OCI-LY7 (cell line): ENCODE results near the gene MEF2C.

ENCODE experiments used
- EZH2phosphoT487 ChIP-seq: fragments of 200-600 bp; sonication (generic); IDR thresholded peaks from 2 replicates; pipeline ENCODE4 v1.6.1; 2018; ENCODE audit warnings: low read depth, borderline replicate concordance, mild to moderate bottlenecking, mixed run types, antibody characterized with exemption, low read length, moderate library complexity, mixed read lengths
- TF ChIP-seq, protein P1 (sequence below): fragments of 200-600 bp; sonication (generic); conservative IDR thresholded peaks from 2 replicates; pipeline ENCODE4 v1.5.1; 2014; ENCODE audit warnings: mild to moderate bottlenecking, antibody characterized with exemption, low read length, moderate library complexity, mixed read lengths

DNA sequence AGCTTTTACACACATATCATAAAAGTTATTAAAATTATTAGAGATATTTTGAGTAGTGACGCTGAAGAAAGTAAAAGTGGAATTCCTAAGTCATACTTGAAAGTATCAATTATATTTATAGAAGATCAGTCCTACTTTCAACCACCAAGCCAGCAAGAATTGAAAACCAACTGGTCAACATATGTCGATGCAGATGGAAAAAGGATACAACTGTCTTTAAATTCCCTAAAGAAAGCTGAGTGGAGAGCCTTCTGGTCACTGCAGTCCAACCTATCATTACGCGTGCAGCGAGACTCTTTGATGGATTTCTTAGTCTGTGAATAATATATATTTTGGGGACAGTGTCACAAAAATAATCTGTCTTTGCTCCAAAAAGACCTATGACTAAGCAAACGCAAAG lies 15.3 kb downstream of the MEF2C start:
- TF ChIP-seq, protein P1, sequence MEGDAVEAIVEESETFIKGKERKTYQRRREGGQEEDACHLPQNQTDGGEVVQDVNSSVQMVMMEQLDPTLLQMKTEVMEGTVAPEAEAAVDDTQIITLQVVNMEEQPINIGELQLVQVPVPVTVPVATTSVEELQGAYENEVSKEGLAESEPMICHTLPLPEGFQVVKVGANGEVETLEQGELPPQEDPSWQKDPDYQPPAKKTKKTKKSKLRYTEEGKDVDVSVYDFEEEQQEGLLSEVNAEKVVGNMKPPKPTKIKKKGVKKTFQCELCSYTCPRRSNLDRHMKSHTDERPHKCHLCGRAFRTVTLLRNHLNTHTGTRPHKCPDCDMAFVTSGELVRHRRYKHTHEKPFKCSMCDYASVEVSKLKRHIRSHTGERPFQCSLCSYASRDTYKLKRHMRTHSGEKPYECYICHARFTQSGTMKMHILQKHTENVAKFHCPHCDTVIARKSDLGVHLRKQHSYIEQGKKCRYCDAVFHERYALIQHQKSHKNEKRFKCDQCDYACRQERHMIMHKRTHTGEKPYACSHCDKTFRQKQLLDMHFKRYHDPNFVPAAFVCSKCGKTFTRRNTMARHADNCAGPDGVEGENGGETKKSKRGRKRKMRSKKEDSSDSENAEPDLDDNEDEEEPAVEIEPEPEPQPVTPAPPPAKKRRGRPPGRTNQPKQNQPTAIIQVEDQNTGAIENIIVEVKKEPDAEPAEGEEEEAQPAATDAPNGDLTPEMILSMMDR = no peak
- no peak for TF ChIP-seq EZH2phosphoT487
